Small intestine (tissue), 7 donors: Measurements from ENCODE around the gene GRM8. TPM values are rescaled to one million over a fixed set of nuclear protein-coding genes. Genes with fewer than 3 reads are reported as not detected.

ENCODE experiments used
- DNase-seq, 2 donors: peaks; one replicate each; pipeline versions ENCODE4 v3.0.0 to v3.0.0-alpha.2; 2013
- FAIRE-seq: peaks from 2 replicates; lab custom pipeline; 2012; peaks lifted over from hg19 to GRCh38; lab: Jason Lieb, UNC
- H3K27ac ChIP-seq, 3 donors: one replicate each; pipeline ENCODE4 v1.5.1; 2013; ENCODE audit warnings: low read length in 2 of 3, mild to moderate bottlenecking in 2 of 3, control low read depth in 1 of 3, inconsistent platforms in 1 of 3, low read depth in 1 of 3, moderate library complexity in 1 of 3
- H3K27me3 ChIP-seq, 3 donors: one replicate each; pipeline ENCODE4 v1.6.1; 2013; ENCODE audit warnings: low read length in 3 of 3, inconsistent platforms in 1 of 3; ENCODE audit not compliant: control insufficient read depth in 3 of 3, insufficient read depth in 3 of 3
- H3K36me3 ChIP-seq, 3 donors: one replicate each; pipeline ENCODE4 v1.6.1; 2013; ENCODE audit warnings: low read length in 3 of 3, inconsistent platforms in 1 of 3, low read depth in 1 of 3, mild to moderate bottlenecking in 1 of 3, moderate library complexity in 1 of 3; ENCODE audit not compliant: control insufficient read depth in 3 of 3, insufficient read depth in 2 of 3
- H3K4me1 ChIP-seq, 3 donors: one replicate each; pipeline ENCODE4 v1.6.1; 2013; ENCODE audit warnings: low read length in 2 of 3, inconsistent platforms in 1 of 3, low read depth in 1 of 3, mild to moderate bottlenecking in 1 of 3, moderate library complexity in 1 of 3; ENCODE audit not compliant: control insufficient read depth in 3 of 3, insufficient read depth in 2 of 3
- H3K4me3 ChIP-seq, 3 donors: one replicate each; pipeline ENCODE4 v1.5.1; 2013; ENCODE audit warnings: low read length in 3 of 3, control low read depth in 1 of 3, inconsistent platforms in 1 of 3, low read depth in 1 of 3, mild to moderate bottlenecking in 1 of 3, moderate library complexity in 1 of 3
- H3K9me3 ChIP-seq, 2 donors: one replicate each; pipeline ENCODE4 v1.6.1; 2013; ENCODE audit warnings: low read depth in 1 of 2, low read length in 1 of 2; ENCODE audit not compliant: control insufficient read depth in 2 of 2, insufficient read depth in 1 of 2
- WGBS, 3 donors: extraction: QIAGEN DNeasy Blood & Tissue Kit; methylation state at CpG; one replicate each; pipeline ENCODE4 v1.1.7; 2013; 5-methylcytosine and 5-hydroxymethylcytosine counted together
- polyA plus RNA-seq, 4 donors: library from polyadenylated mRNA; stranded (reverse) in 3 of 4; unstranded in 1 of 4; fragments of 200-250 nt in 3 of 4; fragments of 120-200 nt in 1 of 4; gene quantifications; one replicate each; pipeline versions ENCODE4 v1.2.1 to v1.2.3, GENCODE V29; 2013
- donor health status: healthy with polysubstance abuse.
- donor health status: control.
- donor health status: control.
- donor health status: Bipolar disorder and iron deficiency.
- donor health status: healthy.

Gene GRM8
- polyA plus RNA-seq, 4 donors = 0.07 to 0.12 TPM; not detected in 2

- 76 to 87% (median 83%) methylated on average over 3 of the region's 3 CpGs for WGBS, 3 donors
- no peaks in the 10 kb centered on the region for H3K9me3 ChIP-seq
Measured at GRCh38 chr7:126820925-126821324, 431.8 kb downstream of the GRM8 start.

GRCh38 chr7:126819197-126819484, 433.6 kb downstream of the GRM8 start:
- no peak for FAIRE-seq
- DNase-seq = no peak
- Histone ChIP-seq H3K27ac (no peak overlapping the region), H3K27me3 (no peaks in the 10 kb centered on the region), H3K36me3 (no peaks in the 10 kb centered on the region), H3K4me3 (no peak overlapping the region), H3K4me1 (no peaks in the 10 kb centered on the region), H3K9me3 (no peaks in the 10 kb centered on the region)
- WGBS, 3 donors = 54 to 68% (median 68%) methylated on average over 5 of the region's 5 CpGs

More at GRCh38 chr7:126820925-126821324, 431.8 kb downstream of the GRM8 start:
- Histone ChIP-seq H3K27ac (no peak overlapping the region), H3K4me1 (no peaks in the 10 kb centered on the region), H3K36me3 (no peaks in the 10 kb centered on the region), H3K27me3 (no peaks in the 10 kb centered on the region), H3K4me3 (no peak overlapping the region)
- FAIRE-seq = no peak
- no peak for DNase-seq

GRCh38 chr7:126818393-126819196, 434.1 kb downstream of the GRM8 start:
- no peak overlapping the region for H3K4me3 ChIP-seq
- no peak for DNase-seq

GRCh38 chr7:126809188-126809587, 443.6 kb downstream of the GRM8 start:
- no peak for DNase-seq
- no peaks in the 10 kb centered on the region for H3K4me1 ChIP-seq
- no peak overlapping the region for H3K4me3 ChIP-seq
- no peak overlapping the region for H3K27ac ChIP-seq
- no peak for FAIRE-seq
- H3K9me3 ChIP-seq = no peaks in the 10 kb centered on the region
- 68 to 81% (median 72%) methylated on average over 1 of the region's 1 CpG for WGBS, 3 donors
- H3K36me3 ChIP-seq = no peaks in the 10 kb centered on the region
- H3K27me3 ChIP-seq = peaks cover 0 to 4% (median 0%) of the 10 kb centered on the region in 3 donors

More at GRCh38 chr7:126818393-126819196, 434.1 kb downstream of the GRM8 start:
- Histone ChIP-seq H3K27me3 (no peaks in the 10 kb centered on the region), H3K4me1 (no peaks in the 10 kb centered on the region), H3K27ac (no peak overlapping the region), H3K9me3 (no peaks in the 10 kb centered on the region), H3K36me3 (no peaks in the 10 kb centered on the region)
- no peak for FAIRE-seq
- WGBS, 3 donors = 63 to 82% (median 72%) methylated on average over 3 of the region's 3 CpGs

- no peak overlapping the region for H3K27ac ChIP-seq
- no peak overlapping the region for H3K4me3 ChIP-seq
- DNase-seq = no peak
- H3K9me3 ChIP-seq = peaks cover 0 to 5% of the 10 kb centered on the region in 2 donors
- WGBS, 3 donors = 96 to 98% (median 97%) methylated on average over 29 to 31 of the region's 31 CpGs
- H3K27me3 ChIP-seq = peaks cover 0 to 5% (median 0%) of the 10 kb centered on the region in 3 donors
- H3K36me3 ChIP-seq = no peaks in the 10 kb centered on the region
- FAIRE-seq = no peak
- H3K4me1 ChIP-seq = no peaks in the 10 kb centered on the region
Measured at GRCh38 chr7:126806614-126807013, 446.1 kb downstream of the GRM8 start.

GRCh38 chr7:126805351-126805750, 447.4 kb downstream of the GRM8 start:
- FAIRE-seq = no peak
- H3K4me1 ChIP-seq = no peaks in the 10 kb centered on the region
- no peaks in the 10 kb centered on the region for H3K36me3 ChIP-seq
- H3K4me3 ChIP-seq = no peak overlapping the region
- no peak overlapping the region for H3K27ac ChIP-seq
- peaks cover 0 to 5% (median 0%) of the 10 kb centered on the region in 3 donors for H3K27me3 ChIP-seq
- WGBS, 3 donors = 84 to 89% (median 89%) methylated on average over 1 of the region's 1 CpG
- DNase-seq = no peak
- H3K9me3 ChIP-seq = peaks cover 0 to 5% of the 10 kb centered on the region in 2 donors

GRCh38 chr7:126804604-126805003, 448.1 kb downstream of the GRM8 start:
- 38 to 48% (median 39%) methylated on average over 2 of the region's 2 CpGs for WGBS, 3 donors
- Histone ChIP-seq H3K27me3 (peaks cover 0 to 5% (median 0%) of the 10 kb centered on the region in 3 donors), H3K36me3 (no peaks in the 10 kb centered on the region), H3K27ac (no peak overlapping the region), H3K4me1 (no peaks in the 10 kb centered on the region), H3K4me3 (no peak overlapping the region), H3K9me3 (peaks cover 0 to 5% of the 10 kb centered on the region in 2 donors)
- DNase-seq (no peak), FAIRE-seq (no peak)

- Histone ChIP-seq H3K9me3 (peaks cover 0 to 5% of the 10 kb centered on the region in 2 donors), H3K4me3 (no peak overlapping the region), H3K27ac (no peak overlapping the region), H3K27me3 (peaks cover 0 to 5% (median 0%) of the 10 kb centered on the region in 3 donors), H3K36me3 (no peaks in the 10 kb centered on the region), H3K4me1 (no peaks in the 10 kb centered on the region)
- 24 to 30% (median 25%) methylated on average over 2 of the region's 2 CpGs for WGBS, 3 donors
- FAIRE-seq (no peak), DNase-seq (no peak)
Measured at GRCh38 chr7:126803990-126804389, 448.8 kb downstream of the GRM8 start.
